ENCODE measurements around the gene EARS2. TPM values are rescaled to one million over a fixed set of nuclear protein-coding genes. Genes with fewer than 3 reads are reported as not detected.

The EARS2 gene
- total RNA-seq, 1 donor from 2014 or later: 20.5 TPM

GRCh38 chr16:23534868-23535860, 22.0 kb downstream of the EARS2 start:
- intact Hi-C loops (cut with DNase I): no loop called here
- ATAC-seq (ENCODE audit: poor library complexity): no peak

GRCh38 chr16:23532448-23532847, 24.7 kb downstream of the EARS2 start:
- ATAC-seq (ENCODE audit: poor library complexity) (no peak), DNase-seq (no peak)
- intact Hi-C loops (cut with DNase I): no loop called here

More at GRCh38 chr16:23534868-23535860, 22.0 kb downstream of the EARS2 start:
- no peak for DNase-seq

- ATAC-seq (ENCODE audit: poor library complexity): no peak
- intact Hi-C loops (cut with DNase I): no loop called here
- DNase-seq: no peak
These were observed 27.1 kb downstream of the EARS2 start for GRCh38 chr16:23530062-23530461.

GRCh38 chr16:23528644-23529310, 28.4 kb downstream of the EARS2 start:
- no peak for ATAC-seq (ENCODE audit: poor library complexity)

GRCh38 chr16:23527961-23528643, 29.0 kb downstream of the EARS2 start:
- peak; percentile 80 for ATAC-seq (ENCODE audit: poor library complexity)
- no peak for DNase-seq
- intact Hi-C loops (cut with DNase I): no loop called here

More at GRCh38 chr16:23528644-23529310, 28.4 kb downstream of the EARS2 start:
- intact Hi-C loops (cut with DNase I): no loop called here
- DNase-seq: no peak

- no peak for ATAC-seq (ENCODE audit: poor library complexity)
- intact Hi-C loops (cut with DNase I): no loop called here
- no peak for DNase-seq
These were observed 32.3 kb downstream of the EARS2 start for GRCh38 chr16:23524886-23525285.

- intact Hi-C loops (cut with DNase I): no loop called here
- no peak for ATAC-seq (ENCODE audit: poor library complexity)
- no peak for DNase-seq
These were observed 33.2 kb downstream of the EARS2 start for GRCh38 chr16:23523876-23524385.

- intact Hi-C loops (cut with DNase I): no loop called here
- DNase-seq (no peak), ATAC-seq (ENCODE audit: poor library complexity) (no peak)
These were observed 33.8 kb downstream of the EARS2 start for GRCh38 chr16:23523321-23523720.

- intact Hi-C loops (cut with DNase I): no loop called here
- DNase-seq: no peak
- ATAC-seq (ENCODE audit: poor library complexity): no peak
These were observed 35.2 kb downstream of the EARS2 start for GRCh38 chr16:23521965-23522364.

- no peak for ATAC-seq (ENCODE audit: poor library complexity)
- intact Hi-C loops (cut with DNase I): no loop called here
- no peak for DNase-seq
These were observed 36.0 kb downstream of the EARS2 start for GRCh38 chr16:23521037-23521743.

GRCh38 chr16:23520500-23520899, 36.6 kb downstream of the EARS2 start:
- DNase-seq (no peak), ATAC-seq (ENCODE audit: poor library complexity) (no peak)
- intact Hi-C loops (cut with DNase I): no loop called here

GRCh38 chr16:23519282-23519681, 37.9 kb downstream of the EARS2 start:
- intact Hi-C loops (cut with DNase I): no loop called here
- DNase-seq: no peak
- no peak for ATAC-seq (ENCODE audit: poor library complexity)

GRCh38 chr16:23518435-23518891, 38.7 kb downstream of the EARS2 start:
- DNase-seq: no peak
- ATAC-seq (ENCODE audit: poor library complexity): no peak
- intact Hi-C loops (cut with DNase I): no loop called here

- intact Hi-C loops (cut with DNase I): no loop called here
- DNase-seq: no peak
- ATAC-seq (ENCODE audit: poor library complexity): peak; percentile 40
These were observed 40.6 kb downstream of the EARS2 start for GRCh38 chr16:23516366-23517137.

- no peak for DNase-seq
- ATAC-seq (ENCODE audit: poor library complexity): no peak
- intact Hi-C loops (cut with DNase I): no loop called here
These were observed 41.3 kb downstream of the EARS2 start for GRCh38 chr16:23515881-23516280.

GRCh38 chr16:23514381-23515152, 42.6 kb downstream of the EARS2 start:
- intact Hi-C loops (cut with DNase I): no loop called here
- no peak for ATAC-seq (ENCODE audit: poor library complexity)
- no peak for DNase-seq

GRCh38 chr16:23512168-23512695, 44.9 kb downstream of the EARS2 start:
- ATAC-seq (ENCODE audit: poor library complexity): no peak
- intact Hi-C loops (cut with DNase I): no loop called here
- DNase-seq: no peak

Data from Right ventricle myocardium superior (tissue), 1 donor.